K562 (cell line): ENCODE results near the gene GATC. TPM values are rescaled to one million over a fixed set of nuclear protein-coding genes. Genes with fewer than 3 reads are reported as not detected.

Experiments
- ATF3 ChIP-seq, 2 experiments: fragments of 450-650 bp in 1 of 2; sonication (generic) in 1 of 2; formaldehyde crosslinking in 1 of 2; IDR thresholded peaks in 1 of 2; conservative IDR thresholded peaks in 1 of 2; 2 replicates each; pipeline versions ENCODE4 v1.6.1 to v1.8.1; 2016 to 2023; ENCODE audit warnings: mild to moderate bottlenecking in 2 of 2, moderate library complexity in 2 of 2, inconsistent platforms in 1 of 2, missing genetic modification reagents in 1 of 2
- EP400 ChIP-seq: fragments of 450-650 bp; IDR thresholded peaks from 2 replicates; pipeline ENCODE4 v1.6.1; 2017; ENCODE audit warnings: antibody characterized with exemption, mild to moderate bottlenecking, moderate library complexity
- MEIS2 ChIP-seq: fragments of 450-650 bp; IDR thresholded peaks from 2 replicates; pipeline ENCODE4 v1.6.1; 2014; ENCODE audit warnings: mild to moderate bottlenecking; ENCODE audit not compliant: partially characterized antibody
- PBX2 ChIP-seq, 2 experiments: IDR thresholded peaks in 1 of 2; conservative IDR thresholded peaks in 1 of 2; 2 replicates each; pipeline ENCODE4 v1.6.1; 2016; ENCODE audit warnings: low read depth in 2 of 2, mild to moderate bottlenecking in 1 of 2, missing compliant biosample characterization in 1 of 2, missing genetic modification characterization in 1 of 2, moderate library complexity in 1 of 2
- PKNOX1 ChIP-seq: fragments of 450-650 bp; IDR thresholded peaks from 2 replicates; pipeline ENCODE4 v1.6.1; 2016
- PURB ChIP-seq: sonication (generic); formaldehyde crosslinking; IDR thresholded peaks from 2 replicates; pipeline ENCODE4 v1.9.0; 2021; ENCODE audit warnings: low read depth, mild to moderate bottlenecking, missing genetic modification reagents
- SOX6 ChIP-seq: fragments of 450-650 bp; IDR thresholded peaks from 2 replicates; pipeline ENCODE4 v1.6.1; 2014; ENCODE audit warnings: mild to moderate bottlenecking
- polyA plus RNA-seq, 8 experiments: library from polyadenylated mRNA; depleted of rRNA in 4 of 8; stranded (reverse) in 5 of 8; unstranded in 3 of 8; fragments of >200 nt; fragmentation: Nextera tagmentation in 2 of 8; fragmentation: Illumina TruSeq in 1 of 8; extraction: Ambion mirVana in 2 of 8; extraction: Trizol in 1 of 8; gene quantifications; 2 replicates each; pipeline versions ENCODE4 v1.2.1 to v1.2.3, GENCODE V29; 2011 to 2014; ENCODE audit warnings: inconsistent platforms in 1 of 8, missing spikeins in 1 of 8
- total RNA-seq, 7 experiments: library from RNA; depleted of rRNA in 6 of 7; stranded (reverse); fragments of >200 nt in 6 of 7; fragmentation: Illumina TruSeq in 2 of 7; extraction: Trizol in 2 of 7; gene quantifications; 2 replicates each; pipeline versions ENCODE4 v1.2.1 to v1.2.3, GENCODE V29; 2011 to 2021; ENCODE audit warnings: low replicate concordance in 1 of 7

The GATC gene
- total and polyA plus RNA-seq, 9 of the 15 experiments (the other 6 are each of a cell fraction or from before 2014, with no cell fraction given), result 5.8 to 52.6 (median 28.2) TPM

GRCh38 chr12:120489018-120489417, 42.8 kb downstream of the GATC start (continued):
- TF ChIP-seq SOX6, result peak; percentile 12; the same call in 1 of the 2 replicates
- TF ChIP-seq ATF3 (IDR thresholded peaks at IDR 0.05), result peak; percentile 83
- TF ChIP-seq ATF3 (CRISPR knock-in tag; conservative IDR thresholded peaks at IDR 0.05), result no peak
- no peak for TF ChIP-seq PURB
- TF ChIP-seq EP400, result no peak
- TF ChIP-seq MEIS2, result peak; percentile 78
- peak; percentile 35; the same call in 1 of the 2 replicates for TF ChIP-seq PKNOX1
- no peak for TF ChIP-seq PBX2 (CRISPR knock-in tag; IDR thresholded peaks at IDR 0.05; ENCODE audit: low read depth)
- TF ChIP-seq PBX2 (tag; conservative IDR thresholded peaks at IDR 0.05; ENCODE audit: low read depth), result peak; percentile 84
